Stimulated activated CD4-positive, alpha-beta T cell treated with anti-CD3 and anti-CD28 coated beads, Interleukin-15, amount 100 ng/mL, for 48 hours (primary cell): ENCODE results near the gene B4GALNT2.
"Not testable (repeated sequence)": the region's sequence is repeated elsewhere in the genome, so short reads cannot be mapped to it uniquely, and the experiment has no call there.

Experiments used
- DNase-seq, 2 donors: peaks; one replicate each; pipeline ENCODE4 v3.0.0-alpha.2; 2020; ENCODE audit warnings: low read depth in 2 of 2

The B4GALNT2 gene

GRCh38 chr17:49132699-49133364 is at the start of gene B4GALNT2:
TSS of gene B4GALNT2 (plus strand) at chr17:49132769. CDS start at chr17:49132793, 24 bp downstream.
- DNase-seq = no peak

GRCh38 chr17:49085046-49085445 is 47.5 kb upstream of the B4GALNT2 start:
- DNase-seq = not testable (repeated sequence)

GRCh38 chr17:49085565-49086315 is 46.8 kb upstream of the B4GALNT2 start:
- DNase-seq = no peak

- no peak for DNase-seq
Observed at GRCh38 chr17:49086316-49086605, 46.3 kb upstream of the B4GALNT2 start.

- no peak for DNase-seq
Observed at GRCh38 chr17:49086649-49087048, 45.9 kb upstream of the B4GALNT2 start.

- DNase-seq = no peak
Observed at GRCh38 chr17:49089094-49089493, 43.5 kb upstream of the B4GALNT2 start.

GRCh38 chr17:49090878-49091594 is 41.5 kb upstream of the B4GALNT2 start:
- DNase-seq = no peak

- no peak for DNase-seq
Observed at GRCh38 chr17:49093131-49093530, 39.4 kb upstream of the B4GALNT2 start.

GRCh38 chr17:49100601-49101000 is 32.0 kb upstream of the B4GALNT2 start:
- DNase-seq = no peak

GRCh38 chr17:49101054-49101534 is 31.5 kb upstream of the B4GALNT2 start:
- DNase-seq = no peak

GRCh38 chr17:49103360-49103759 is 29.2 kb upstream of the B4GALNT2 start:
- not testable (repeated sequence) for DNase-seq

GRCh38 chr17:49104511-49105074 is 28.0 kb upstream of the B4GALNT2 start:
- DNase-seq = no peak

- DNase-seq = no peak
Observed at GRCh38 chr17:49106321-49107210, 26.0 kb upstream of the B4GALNT2 start.

- DNase-seq = no peak
Observed at GRCh38 chr17:49107211-49107557, 25.4 kb upstream of the B4GALNT2 start.

- no peak for DNase-seq
Observed at GRCh38 chr17:49108318-49108717, 24.3 kb upstream of the B4GALNT2 start.

GRCh38 chr17:49110509-49110908 is 22.1 kb upstream of the B4GALNT2 start:
- no peak for DNase-seq

- DNase-seq = no peak
Observed at GRCh38 chr17:49111934-49112333, 20.6 kb upstream of the B4GALNT2 start.

GRCh38 chr17:49112936-49113335 is 19.6 kb upstream of the B4GALNT2 start:
- no peak for DNase-seq

- no peak for DNase-seq
Observed at GRCh38 chr17:49114703-49115102, 17.9 kb upstream of the B4GALNT2 start.

- DNase-seq = no peak
Observed at GRCh38 chr17:49117587-49118230, 14.9 kb upstream of the B4GALNT2 start.

GRCh38 chr17:49120166-49120565 is 12.4 kb upstream of the B4GALNT2 start:
- no peak for DNase-seq
